ENCODE data around the gene STARD4. TPM values are rescaled to one million over a fixed set of nuclear protein-coding genes. Genes with fewer than 3 reads are reported as not detected.

STARD4 gene
- polyA plus RNA-seq, 1 experiment: 24.3 TPM

DNA sequence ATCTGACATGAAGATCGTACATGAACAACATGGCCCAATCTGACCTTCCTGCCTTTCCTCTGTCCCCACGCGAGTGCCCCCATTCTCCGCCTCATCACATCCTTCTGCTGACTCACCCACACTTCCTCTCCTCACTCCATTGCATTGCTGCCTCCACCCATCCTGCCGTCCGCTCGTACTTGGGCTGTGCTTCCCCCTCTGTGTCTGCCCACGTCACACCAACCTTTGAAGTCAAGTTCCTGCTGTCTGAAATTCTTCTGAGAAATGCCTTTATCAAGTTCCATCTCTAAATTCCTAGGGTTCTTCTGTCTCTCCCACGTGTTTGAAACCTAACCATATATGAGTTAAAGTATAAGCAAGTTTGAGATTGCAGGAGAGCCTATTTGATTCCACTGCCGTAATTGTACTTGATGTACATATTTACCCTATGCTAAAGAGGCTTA is 18.0 kb upstream of the STARD4 start:
- Histone ChIP-seq H3K27me3 (ENCODE audit: control insufficient read depth, insufficient read depth, low read length) (no peaks in the 10 kb centered on the region), H3K4me3 (ENCODE audit: low read depth, low read length) (no peak overlapping the region), H3K9me3 (ENCODE audit: control insufficient read depth, insufficient read depth, low read length) (no peaks in the 10 kb centered on the region), H3K27ac (ENCODE audit: low read depth, low read length) (no peak overlapping the region)
- CTCF ChIA-PET: interaction anchor here (2.2 to 4.9 kb wide), 4 partner anchors 9 to 371 kb away, joined by 10 to 62 read pairs (median 44); partner anchors contain the start of gene STARD4
- POLR2A ChIA-PET: no interaction called here
- DNase-seq (ENCODE audit: low read depth, low spot score): no peak
- TF ChIP-seq, protein P1, sequence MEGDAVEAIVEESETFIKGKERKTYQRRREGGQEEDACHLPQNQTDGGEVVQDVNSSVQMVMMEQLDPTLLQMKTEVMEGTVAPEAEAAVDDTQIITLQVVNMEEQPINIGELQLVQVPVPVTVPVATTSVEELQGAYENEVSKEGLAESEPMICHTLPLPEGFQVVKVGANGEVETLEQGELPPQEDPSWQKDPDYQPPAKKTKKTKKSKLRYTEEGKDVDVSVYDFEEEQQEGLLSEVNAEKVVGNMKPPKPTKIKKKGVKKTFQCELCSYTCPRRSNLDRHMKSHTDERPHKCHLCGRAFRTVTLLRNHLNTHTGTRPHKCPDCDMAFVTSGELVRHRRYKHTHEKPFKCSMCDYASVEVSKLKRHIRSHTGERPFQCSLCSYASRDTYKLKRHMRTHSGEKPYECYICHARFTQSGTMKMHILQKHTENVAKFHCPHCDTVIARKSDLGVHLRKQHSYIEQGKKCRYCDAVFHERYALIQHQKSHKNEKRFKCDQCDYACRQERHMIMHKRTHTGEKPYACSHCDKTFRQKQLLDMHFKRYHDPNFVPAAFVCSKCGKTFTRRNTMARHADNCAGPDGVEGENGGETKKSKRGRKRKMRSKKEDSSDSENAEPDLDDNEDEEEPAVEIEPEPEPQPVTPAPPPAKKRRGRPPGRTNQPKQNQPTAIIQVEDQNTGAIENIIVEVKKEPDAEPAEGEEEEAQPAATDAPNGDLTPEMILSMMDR (IDR thresholded peaks at IDR 0.05; ENCODE audit: low read depth, low read length): no peak

DNA sequence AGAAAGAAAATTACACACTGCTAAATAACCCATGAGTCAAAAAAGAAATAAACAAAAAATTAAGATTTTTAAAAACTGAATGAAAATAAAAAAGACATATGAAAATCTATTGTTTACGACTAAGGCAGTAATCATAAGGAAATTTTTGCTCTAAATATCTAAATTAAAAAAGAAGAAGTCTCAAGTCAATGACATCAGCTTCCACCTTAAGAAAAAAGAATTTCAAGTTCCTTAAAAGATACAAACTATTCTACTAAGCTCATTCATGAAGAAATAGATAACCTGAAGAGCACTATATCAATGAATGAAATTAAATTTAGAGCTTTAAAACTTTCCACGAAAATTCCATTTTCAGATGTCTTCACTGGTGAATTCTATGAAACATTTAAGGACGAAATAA is 15.7 kb upstream of the STARD4 start:
- ChIA-PET CTCF (interaction anchor here (0.7 kb wide), 1 partner anchor 633 kb away, joined by 3 read pairs; no protein-coding TSS in a partner anchor), POLR2A (no interaction called here)
- no peaks in the 10 kb centered on the region for H3K27me3 ChIP-seq (ENCODE audit: control insufficient read depth, insufficient read depth, low read length)

DNA sequence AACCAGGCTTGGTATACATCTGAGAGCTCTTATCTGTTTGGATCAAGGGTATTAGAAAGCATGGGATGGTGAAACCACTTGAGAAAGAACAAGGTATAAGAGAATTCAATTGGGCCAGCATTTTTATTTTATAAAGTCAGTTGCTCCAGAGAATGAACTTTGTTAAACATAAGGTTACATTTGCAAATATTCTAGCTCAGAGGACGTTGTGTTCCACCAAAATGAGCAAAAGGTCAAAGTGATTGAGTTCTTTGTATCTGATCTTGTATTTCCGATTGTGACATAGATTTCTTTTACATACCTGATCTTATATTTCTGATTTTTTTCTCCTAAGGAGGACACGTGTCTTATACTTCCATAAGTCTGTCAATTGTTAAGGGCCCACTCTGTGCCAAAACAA is 8.6 kb upstream of the STARD4 start:
- CTCF ChIA-PET: interaction anchor here (2.7 kb wide), 1 partner anchor 10 kb away, joined by 27 read pairs; no protein-coding TSS in a partner anchor

More for the DNA sequence above, 15.7 kb upstream of the STARD4 start:
- Histone ChIP-seq H3K27ac (ENCODE audit: low read depth, low read length) (no peak overlapping the region), H3K9me3 (ENCODE audit: control insufficient read depth, insufficient read depth, low read length) (no peaks in the 10 kb centered on the region), H3K4me3 (ENCODE audit: low read depth, low read length) (no peak overlapping the region)
- TF ChIP-seq, protein P1 (IDR thresholded peaks at IDR 0.05; ENCODE audit: low read depth, low read length): no peak
- DNase-seq (ENCODE audit: low read depth, low spot score): no peak

DNA sequence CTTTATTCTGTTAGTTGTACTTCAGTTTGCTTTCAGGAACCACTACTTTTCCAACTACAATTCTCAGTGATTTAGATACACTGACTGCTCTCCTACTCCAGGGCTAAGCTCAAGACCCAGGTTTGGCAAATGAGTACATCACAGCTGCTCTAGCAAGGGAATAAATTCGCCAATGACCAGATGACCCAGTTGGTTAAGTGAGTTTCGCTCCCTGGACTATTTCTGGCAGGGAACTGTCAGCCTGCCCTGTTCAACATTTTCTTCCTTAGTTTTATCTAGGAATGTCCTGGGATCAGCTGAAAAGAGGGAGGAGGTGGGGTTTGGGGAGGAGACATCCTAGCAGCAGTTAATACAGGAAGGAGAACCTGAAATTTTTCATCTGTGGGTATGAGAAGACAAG is 6.4 kb upstream of the STARD4 start:
- TF ChIP-seq, protein P1 (IDR thresholded peaks at IDR 0.05; ENCODE audit: low read depth, low read length): no peak
- ChIA-PET POLR2A (no interaction called here), CTCF (interaction anchor here (1.2 kb wide), 1 partner anchor 13 kb away, joined by 4 read pairs; no protein-coding TSS in a partner anchor)
- no peak for DNase-seq (ENCODE audit: low read depth, low spot score)
- H3K27ac ChIP-seq (ENCODE audit: low read depth, low read length): no peak overlapping the region
- no peak overlapping the region for H3K4me3 ChIP-seq (ENCODE audit: low read depth, low read length)
- H3K9me3 ChIP-seq (ENCODE audit: control insufficient read depth, insufficient read depth, low read length): no peaks in the 10 kb centered on the region
- H3K27me3 ChIP-seq (ENCODE audit: control insufficient read depth, insufficient read depth, low read length): no peaks in the 10 kb centered on the region

More for the DNA sequence above, 8.6 kb upstream of the STARD4 start:
- Histone ChIP-seq H3K4me3 (ENCODE audit: low read depth, low read length) (no peak overlapping the region), H3K27ac (ENCODE audit: low read depth, low read length) (no peak overlapping the region), H3K9me3 (ENCODE audit: control insufficient read depth, insufficient read depth, low read length) (no peaks in the 10 kb centered on the region), H3K27me3 (ENCODE audit: control insufficient read depth, insufficient read depth, low read length) (no peaks in the 10 kb centered on the region)
- POLR2A ChIA-PET: no interaction called here
- DNase-seq (ENCODE audit: low read depth, low spot score): no peak
- TF ChIP-seq, protein P1 (IDR thresholded peaks at IDR 0.05; ENCODE audit: low read depth, low read length): no peak

DNA sequence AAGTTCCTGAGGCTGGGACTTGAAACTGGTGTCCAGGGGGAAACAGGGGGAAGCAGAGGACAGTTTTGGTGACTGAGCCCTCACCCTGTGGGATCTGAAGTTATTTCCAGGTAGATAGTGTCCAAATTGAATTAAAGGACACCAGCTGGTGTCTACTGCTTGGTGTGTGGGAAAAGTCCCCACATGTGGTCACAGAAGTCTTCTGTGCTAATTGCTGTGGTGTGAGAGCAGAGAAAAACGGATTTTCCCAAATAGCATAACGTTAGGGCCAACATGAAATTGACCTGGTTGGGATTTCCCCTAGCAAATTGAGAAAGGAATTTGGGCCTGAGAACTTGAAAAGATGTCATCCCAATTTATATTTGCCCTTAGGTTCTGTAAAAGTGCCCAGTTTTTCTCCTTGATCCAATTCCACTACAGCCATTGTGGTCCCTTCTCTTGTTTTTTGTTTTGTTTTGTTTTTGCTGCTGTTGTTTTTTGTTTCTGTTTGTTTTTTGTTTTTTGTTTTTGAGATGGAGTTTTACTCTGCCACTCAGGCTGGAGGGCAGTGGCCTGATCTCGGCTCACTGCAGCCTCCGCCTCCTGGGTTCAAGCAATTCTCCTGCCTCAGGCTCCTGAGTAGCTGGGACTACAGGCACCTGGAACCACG is 5.6 kb upstream of the STARD4 start:
- CTCF ChIA-PET: interaction anchor here (1.2 kb wide), 1 partner anchor 14 kb away, joined by 4 read pairs; no protein-coding TSS in a partner anchor
- H3K27ac ChIP-seq (ENCODE audit: low read depth, low read length): no peak overlapping the region
- TF ChIP-seq, protein P1 (IDR thresholded peaks at IDR 0.05; ENCODE audit: low read depth, low read length): no peak
- no peaks in the 10 kb centered on the region for H3K9me3 ChIP-seq (ENCODE audit: control insufficient read depth, insufficient read depth, low read length)
- POLR2A ChIA-PET: no interaction called here
- no peak overlapping the region for H3K4me3 ChIP-seq (ENCODE audit: low read depth, low read length)
- no peaks in the 10 kb centered on the region for H3K27me3 ChIP-seq (ENCODE audit: control insufficient read depth, insufficient read depth, low read length)
- no peak for DNase-seq (ENCODE audit: low read depth, low spot score)
